Parathyroid adenoma (tissue), 2 donors: Measurements from ENCODE around the gene MGAT1.

Experiments
- H2AFZ ChIP-seq: fragments of 300-600 bp; sonication (generic); one replicate; pipeline ENCODE4 v1.7.0; 2017; ENCODE audit warnings: antibody characterized with exemption, mild to moderate bottlenecking
- H3K27ac ChIP-seq: fragments of 300-600 bp; sonication (generic); one replicate; pipeline ENCODE4 v1.7.0; 2017
- H3K27me3 ChIP-seq: fragments of 300-600 bp; sonication (generic); one replicate; pipeline ENCODE4 v1.7.0; 2017; ENCODE audit warnings: low read length; ENCODE audit not compliant: control insufficient read depth, insufficient read depth
- H3K36me3 ChIP-seq: fragments of 300-600 bp; sonication (generic); one replicate; pipeline ENCODE4 v1.7.0; 2017; ENCODE audit warnings: low read length; ENCODE audit not compliant: control insufficient read depth, insufficient read depth
- H3K4me1 ChIP-seq: fragments of 300-600 bp; sonication (generic); one replicate; pipeline ENCODE4 v1.7.0; 2017; ENCODE audit warnings: control low read depth
- H3K4me2 ChIP-seq: fragments of 300-600 bp; sonication (generic); one replicate; pipeline ENCODE4 v1.7.0; 2017; ENCODE audit warnings: low read length
- H3K4me3 ChIP-seq: fragments of 300-600 bp; sonication (generic); one replicate; pipeline ENCODE4 v1.7.0; 2017; ENCODE audit warnings: low read depth, low read length
- H3K79me2 ChIP-seq: fragments of 300-600 bp; sonication (generic); one replicate; pipeline ENCODE4 v1.7.0; 2017; ENCODE audit warnings: control low read depth
- H3K9ac ChIP-seq: fragments of 300-600 bp; sonication (generic); one replicate; pipeline ENCODE4 v1.7.0; 2017; ENCODE audit warnings: mild to moderate bottlenecking
- H3K9me3 ChIP-seq: fragments of 300-600 bp; sonication (generic); one replicate; pipeline ENCODE4 v1.7.0; 2017; ENCODE audit warnings: low read length; ENCODE audit not compliant: control insufficient read depth
- CTCF ChIP-seq: fragments of 300-600 bp; sonication (generic); IDR thresholded peaks from one replicate; pipeline ENCODE4 v1.7.0; 2017; ENCODE audit warnings: antibody characterized with exemption, mild to moderate bottlenecking
- donor health status: primary hyperparathyroidism.

The MGAT1 gene

GRCh38 chr5:180776376-180776775 lies 26.2 kb downstream of the MGAT1 start:
- Histone ChIP-seq H3K4me1 (no peaks in the 10 kb centered on the region), H3K27ac (no peak overlapping the region), H3K79me2 (no peaks in the 10 kb centered on the region), H3K36me3 (no peaks in the 10 kb centered on the region), H3K4me3 (no peak overlapping the region), H3K9me3 (no peaks in the 10 kb centered on the region), H3K4me2 (no peak overlapping the region), H3K9ac (no peak overlapping the region), H2AFZ (no peak overlapping the region), H3K27me3 (no peaks in the 10 kb centered on the region)
- TF ChIP-seq CTCF, result no peak

- no peak overlapping the region for H3K4me2 ChIP-seq
- H3K4me1 ChIP-seq, result no peaks in the 10 kb centered on the region
- no peak overlapping the region for H3K9ac ChIP-seq
- no peaks in the 10 kb centered on the region for H3K36me3 ChIP-seq
- H3K4me3 ChIP-seq, result no peak overlapping the region
- H3K79me2 ChIP-seq, result no peaks in the 10 kb centered on the region
- H3K27me3 ChIP-seq, result no peaks in the 10 kb centered on the region
- no peak overlapping the region for H3K27ac ChIP-seq
- no peak overlapping the region for H2AFZ ChIP-seq
- TF ChIP-seq CTCF, result no peak
- H3K9me3 ChIP-seq, result no peaks in the 10 kb centered on the region
Measured at GRCh38 chr5:180775624-180776023, 27.0 kb downstream of the MGAT1 start.

- no peaks in the 10 kb centered on the region for H3K4me1 ChIP-seq
- H3K36me3 ChIP-seq, result no peaks in the 10 kb centered on the region
- TF ChIP-seq CTCF, result no peak
- H3K27me3 ChIP-seq, result no peaks in the 10 kb centered on the region
- H3K9me3 ChIP-seq, result no peaks in the 10 kb centered on the region
- H3K4me2 ChIP-seq, result no peak overlapping the region
- no peak overlapping the region for H3K9ac ChIP-seq
- H3K27ac ChIP-seq, result no peak overlapping the region
- no peaks in the 10 kb centered on the region for H3K79me2 ChIP-seq
- no peak overlapping the region for H2AFZ ChIP-seq
- no peak overlapping the region for H3K4me3 ChIP-seq
Measured at GRCh38 chr5:180771839-180772238, 30.8 kb downstream of the MGAT1 start.

GRCh38 chr5:180769821-180770220 lies 32.8 kb downstream of the MGAT1 start:
- Histone ChIP-seq H3K36me3 (no peaks in the 10 kb centered on the region), H3K27me3 (no peaks in the 10 kb centered on the region), H3K4me3 (no peak overlapping the region), H3K9me3 (no peaks in the 10 kb centered on the region), H2AFZ (no peak overlapping the region), H3K4me1 (no peaks in the 10 kb centered on the region), H3K4me2 (no peak overlapping the region), H3K27ac (no peak overlapping the region), H3K79me2 (no peaks in the 10 kb centered on the region), H3K9ac (no peak overlapping the region)
- TF ChIP-seq CTCF, result no peak

- Histone ChIP-seq H2AFZ (no peak overlapping the region), H3K36me3 (no peaks in the 10 kb centered on the region), H3K9ac (no peak overlapping the region), H3K27me3 (no peaks in the 10 kb centered on the region), H3K4me3 (no peak overlapping the region), H3K9me3 (no peaks in the 10 kb centered on the region), H3K79me2 (no peaks in the 10 kb centered on the region), H3K4me2 (no peak overlapping the region), H3K4me1 (no peaks in the 10 kb centered on the region), H3K27ac (no peak overlapping the region)
- no peak for TF ChIP-seq CTCF
Measured at GRCh38 chr5:180755601-180756000, 47.0 kb downstream of the MGAT1 start.
